ENCODE data around the gene ZNF493.

ZNF493 gene

GRCh38 chr19:21463449-21464105 lies 66.6 kb downstream of the ZNF493 start:
- no peak for DNase-seq

- no peak for DNase-seq
These were observed 69.7 kb downstream of the ZNF493 start for GRCh38 chr19:21466627-21467026.

GRCh38 chr19:21468791-21469190 lies 71.9 kb downstream of the ZNF493 start:
- DNase-seq: no peak

GRCh38 chr19:21472507-21472906 lies 75.6 kb downstream of the ZNF493 start:
- DNase-seq: no peak

GRCh38 chr19:21474671-21475181 lies 77.8 kb downstream of the ZNF493 start:
- no peak for DNase-seq

Measured in NCI-H446 (cell line).